ENCODE measurements around the gene STK11. TPM values are rescaled to one million over a fixed set of nuclear protein-coding genes. Genes with fewer than 3 reads are reported as not detected.
A peak's percentile ranks its signal among the peaks of the same experiment; 100 is the strongest.

Gene STK11
- total and polyA plus RNA-seq, 2 of the 4 experiments (the other 2 are of a cell fraction): 39.3 to 42.8 TPM

- Histone ChIP-seq H3K9ac (ENCODE audit: low read depth, low read length) (peak overlapping the region; percentile 80), H3K4me3 (ENCODE audit: insufficient read depth, low read depth, low read length) (peak overlapping the region; percentile 51), H3K9me3 (ENCODE audit: control insufficient read depth, insufficient read depth, low read length) (no peaks in the 10 kb centered on the region), H3K9me1 (ENCODE audit: insufficient read depth, low read length) (peaks cover 11% of the 10 kb centered on the region), H4K5ac (ENCODE audit: low read depth, low read length) (peak overlapping the region; percentile 73), H3K27me3 (ENCODE audit: control insufficient read depth, insufficient read depth, low read length) (no peaks in the 10 kb centered on the region), H3K23ac (ENCODE audit: low read depth, low read length) (peak overlapping the region; percentile 98), H3K4me2 (ENCODE audit: low read depth, low read length) (peak overlapping the region; percentile 88), H2BK15ac (ENCODE audit: low read depth, low read length) (peak overlapping the region; percentile 69; the same call in 2 of the 3 replicates), H3K18ac (ENCODE audit: low read depth, low read length) (peak overlapping the region; percentile 49), H2BK20ac (ENCODE audit: low read depth, low read length) (peak overlapping the region; percentile 93), H2BK120ac (ENCODE audit: low read depth, low read length) (peak overlapping the region; percentile 93), H3K56ac (ENCODE audit: extremely low read depth, insufficient read depth, low read length) (peak overlapping the region; percentile 85), H3K4me1 (ENCODE audit: control insufficient read depth, insufficient read depth, low read length) (peaks cover 47% of the 10 kb centered on the region), H2AK9ac (replicated peaks; ENCODE audit: low read depth, low read length, poor library complexity) (peak overlapping the region; percentile 99), H4K20me1 (ENCODE audit: insufficient read depth, low read length) (peaks cover 44% of the 10 kb centered on the region), H3K79me1 (ENCODE audit: low read depth in 1 of 2, low read length in 2 of 2) (peaks cover 0 to 63% of the 10 kb centered on the region in 2 experiments; a peak in 2 of 4 replicates), H4K91ac (ENCODE audit: insufficient read depth, low read depth, low read length) (peak overlapping the region; percentile 96), H3K14ac (replicated peaks; ENCODE audit: low read depth, low read length) (peak overlapping the region; percentile 82), H3K27ac (ENCODE audit: insufficient read depth, low read length) (peak overlapping the region; percentile 93), H2BK5ac (ENCODE audit: low read depth, low read length, poor library complexity, severe bottlenecking) (peak overlapping the region; percentile 92), H2AK5ac (ENCODE audit: low read depth, low read length) (peak overlapping the region; percentile 97), H3K36me3 (ENCODE audit: control insufficient read depth, insufficient read depth, low read length) (peaks cover 24% of the 10 kb centered on the region), H3K4ac (ENCODE audit: low read depth, low read length) (peak overlapping the region; percentile 97), H4K8ac (ENCODE audit: low read depth in 2 of 2, low read length in 2 of 2) (peak overlapping the region; percentile 76 to 91), H2AFZ (replicated peaks; ENCODE audit: low read length, poor library complexity) (peak overlapping the region; percentile 85)
- 13% methylated on average over 5 of the region's 14 CpGs; no CpG with 5 or more reads in 1 of the 2 experiments for WGBS, 2 experiments (ENCODE audit: extremely low coverage in 2 of 2, insufficient read length in 1 of 2)
- dilution Hi-C loops (cut with HindIII; ENCODE audit: low sequenced_read_pairs, unreplicated experiment) (no loop called here), intact Hi-C loops (cut with micrococcal nuclease) (no loop called here), in situ Hi-C loops (cut with MboI; ENCODE audit: low sequenced_read_pairs) (no loop called here)
- TF ChIP-seq MAZ (IDR thresholded peaks at IDR 0.05; ENCODE audit: borderline replicate concordance, low read depth, low read length) (no peak), CTCF (conservative IDR thresholded peaks at IDR 0.05; ENCODE audit: low read depth, low read length) (peak; percentile 22; the same call in 1 of the 2 replicates), RCOR1 (IDR thresholded peaks at IDR 0.05; ENCODE audit: insufficient replicate concordance, low read length) (no peak), CHD1 (IDR thresholded peaks at IDR 0.05; ENCODE audit: low read depth, low read length) (no peak), BHLHE40 (IDR thresholded peaks at IDR 0.05; ENCODE audit: low read depth, low read length) (no peak), POLR2A (IDR thresholded peaks at IDR 0.05; ENCODE audit: low read depth, low read length) (0 out of 2 replicates have a peak, but pooled peaks have one; percentile 19), RAD21 (IDR thresholded peaks at IDR 0.05; ENCODE audit: low read length) (no peak), RFX5 (IDR thresholded peaks at IDR 0.05; ENCODE audit: low read depth, low read length) (no peak), NFE2L2 (IDR thresholded peaks at IDR 0.05; ENCODE audit: low read depth, low read length) (no peak)
- TF ChIP-seq, protein P1, sequence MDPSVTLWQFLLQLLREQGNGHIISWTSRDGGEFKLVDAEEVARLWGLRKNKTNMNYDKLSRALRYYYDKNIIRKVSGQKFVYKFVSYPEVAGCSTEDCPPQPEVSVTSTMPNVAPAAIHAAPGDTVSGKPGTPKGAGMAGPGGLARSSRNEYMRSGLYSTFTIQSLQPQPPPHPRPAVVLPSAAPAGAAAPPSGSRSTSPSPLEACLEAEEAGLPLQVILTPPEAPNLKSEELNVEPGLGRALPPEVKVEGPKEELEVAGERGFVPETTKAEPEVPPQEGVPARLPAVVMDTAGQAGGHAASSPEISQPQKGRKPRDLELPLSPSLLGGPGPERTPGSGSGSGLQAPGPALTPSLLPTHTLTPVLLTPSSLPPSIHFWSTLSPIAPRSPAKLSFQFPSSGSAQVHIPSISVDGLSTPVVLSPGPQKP (IDR thresholded peaks at IDR 0.05; ENCODE audit: borderline replicate concordance, low read depth, low read length): no peak
- ChIA-PET POLR2A (ENCODE audit: unreplicated experiment) (no interaction called here), CTCF (no interaction called here)
- DNase-seq: no peak
- ATAC-seq (ENCODE audit: low read depth): no peak
- BruUV-seq (replicated peaks): no TSS peak
Observed at GRCh38 chr19:1261538-1261797, 55.9 kb downstream of the STK11 start.

Data from IMR-90 (cell line).